SK-N-MC (cell line): Measurements from ENCODE around the gene PPP1R3G.

Experiments used
- DNase-seq: peaks from one replicate; pipeline ENCODE4 v3.0.0-alpha.2; 2011; ENCODE audit warnings: low read depth, low spot score
- H3K27ac ChIP-seq: fragments of 200-600 bp; sonication (generic); 2 replicates; pipeline ENCODE4 v1.5.1; 2016; ENCODE audit warnings: mixed run types
- H3K36me3 ChIP-seq: fragments of 200-600 bp; sonication (generic); 2 replicates; pipeline ENCODE4 v1.6.1; 2017; ENCODE audit warnings: antibody characterized with exemption, low read length, mixed read lengths; ENCODE audit not compliant: insufficient read depth
- H3K4me3 ChIP-seq: fragments of 200-600 bp; sonication (generic); 2 replicates; pipeline ENCODE4 v1.5.1; 2016
- H3K9ac ChIP-seq: fragments of 200-600 bp; sonication (generic); 2 replicates; pipeline ENCODE4 v1.8.0; 2017; ENCODE audit warnings: mixed run types, mixed read lengths; ENCODE audit not compliant: insufficient read length
- H3K9me3 ChIP-seq: fragments of 200-600 bp; sonication (generic); 2 replicates; pipeline ENCODE4 v1.6.1; 2017; ENCODE audit warnings: low read depth, mild to moderate bottlenecking, antibody characterized with exemption, low read length, moderate library complexity, mixed read lengths
- EZH2 ChIP-seq: fragments of 200-600 bp; sonication (generic); IDR thresholded peaks from one replicate; pipeline ENCODE4 v1.6.1; 2017; ENCODE audit warnings: antibody characterized with exemption
- FOXP2 ChIP-seq: optimal IDR thresholded peaks from 2 replicates; pipeline ENCODE3; 2011; ENCODE audit warnings: mild to moderate bottlenecking, moderate library complexity; ENCODE audit not compliant: insufficient read depth; ENCODE audit errors: extremely low read length, control extremely low read depth
- POLR2AphosphoS5 ChIP-seq: IDR thresholded peaks from 2 replicates; pipeline ENCODE4 v1.6.1; 2012; ENCODE audit warnings: mild to moderate bottlenecking, low read depth, low read length, borderline replicate concordance

The PPP1R3G gene

GRCh38 chr6:5063617-5064016 lies 21.5 kb upstream of the PPP1R3G start:
- no peak for TF ChIP-seq FOXP2

GRCh38 chr6:5066456-5067093 lies 18.6 kb upstream of the PPP1R3G start:
- Histone ChIP-seq H3K9me3 (no peaks in the 10 kb centered on the region), H3K36me3 (no peaks in the 10 kb centered on the region), H3K9ac (no peak overlapping the region), H3K4me3 (no peak overlapping the region), H3K27ac (no peak overlapping the region)
- DNase-seq, result no peak
- TF ChIP-seq EZH2, result no peak
- no peak for TF ChIP-seq POLR2AphosphoS5
- TF ChIP-seq FOXP2, result no peak

More at GRCh38 chr6:5063617-5064016, 21.5 kb upstream of the PPP1R3G start:
- no peaks in the 10 kb centered on the region for H3K9me3 ChIP-seq
- H3K4me3 ChIP-seq, result no peak overlapping the region
- H3K36me3 ChIP-seq, result no peaks in the 10 kb centered on the region
- no peak for DNase-seq
- H3K27ac ChIP-seq, result no peak overlapping the region
- no peak overlapping the region for H3K9ac ChIP-seq

- H3K9ac ChIP-seq, result no peak overlapping the region
- no peak overlapping the region for H3K27ac ChIP-seq
- TF ChIP-seq POLR2AphosphoS5 (no peak), FOXP2 (no peak), EZH2 (no peak)
- no peaks in the 10 kb centered on the region for H3K9me3 ChIP-seq
- no peak for DNase-seq
- H3K36me3 ChIP-seq, result no peaks in the 10 kb centered on the region
- H3K4me3 ChIP-seq, result no peak overlapping the region
Measured at GRCh38 chr6:5067305-5067704, 17.8 kb upstream of the PPP1R3G start.

GRCh38 chr6:5068153-5068751 lies 16.9 kb upstream of the PPP1R3G start:
- no peak for DNase-seq
- H3K4me3 ChIP-seq, result no peak overlapping the region
- no peaks in the 10 kb centered on the region for H3K9me3 ChIP-seq
- no peak overlapping the region for H3K27ac ChIP-seq
- H3K9ac ChIP-seq, result no peak overlapping the region
- H3K36me3 ChIP-seq, result no peaks in the 10 kb centered on the region
- TF ChIP-seq EZH2 (no peak), FOXP2 (no peak), POLR2AphosphoS5 (no peak)

- Histone ChIP-seq H3K27ac (no peak overlapping the region), H3K9ac (no peak overlapping the region), H3K36me3 (no peaks in the 10 kb centered on the region), H3K4me3 (no peak overlapping the region), H3K9me3 (no peaks in the 10 kb centered on the region)
- no peak for TF ChIP-seq FOXP2
- TF ChIP-seq EZH2, result no peak
- TF ChIP-seq POLR2AphosphoS5, result no peak
- no peak for DNase-seq
Measured at GRCh38 chr6:5071216-5071615, 13.9 kb upstream of the PPP1R3G start.

- no peaks in the 10 kb centered on the region for H3K36me3 ChIP-seq
- H3K9me3 ChIP-seq, result no peaks in the 10 kb centered on the region
- DNase-seq, result no peak
- no peak overlapping the region for H3K27ac ChIP-seq
- H3K4me3 ChIP-seq, result no peak overlapping the region
- TF ChIP-seq EZH2 (no peak), POLR2AphosphoS5 (no peak), FOXP2 (no peak)
- H3K9ac ChIP-seq, result no peak overlapping the region
Measured at GRCh38 chr6:5072440-5072839, 12.7 kb upstream of the PPP1R3G start.

GRCh38 chr6:5073992-5074391 lies 11.1 kb upstream of the PPP1R3G start:
- DNase-seq, result no peak
- no peak for TF ChIP-seq EZH2
- TF ChIP-seq POLR2AphosphoS5, result no peak
- no peak for TF ChIP-seq FOXP2
- Histone ChIP-seq H3K27ac (no peak overlapping the region), H3K9me3 (no peaks in the 10 kb centered on the region), H3K36me3 (no peaks in the 10 kb centered on the region), H3K9ac (no peak overlapping the region), H3K4me3 (no peak overlapping the region)

GRCh38 chr6:5076931-5077330 lies 8.2 kb upstream of the PPP1R3G start:
- no peak overlapping the region for H3K27ac ChIP-seq
- no peak for DNase-seq
- H3K4me3 ChIP-seq, result no peak overlapping the region
- no peak for TF ChIP-seq FOXP2
- no peak for TF ChIP-seq EZH2
- TF ChIP-seq POLR2AphosphoS5, result no peak
- no peaks in the 10 kb centered on the region for H3K36me3 ChIP-seq
- no peak overlapping the region for H3K9ac ChIP-seq
- H3K9me3 ChIP-seq, result no peaks in the 10 kb centered on the region

- no peak for TF ChIP-seq FOXP2
- no peak for TF ChIP-seq POLR2AphosphoS5
- no peak for TF ChIP-seq EZH2
- Histone ChIP-seq H3K27ac (no peak overlapping the region), H3K4me3 (no peak overlapping the region), H3K9ac (no peak overlapping the region), H3K9me3 (no peaks in the 10 kb centered on the region), H3K36me3 (no peaks in the 10 kb centered on the region)
- no peak for DNase-seq
Measured at GRCh38 chr6:5078121-5078669, 6.9 kb upstream of the PPP1R3G start.

- H3K27ac ChIP-seq, result no peak overlapping the region
- no peak for DNase-seq
- no peak for TF ChIP-seq EZH2
- TF ChIP-seq FOXP2, result no peak
- TF ChIP-seq POLR2AphosphoS5, result no peak
- no peaks in the 10 kb centered on the region for H3K9me3 ChIP-seq
- no peak overlapping the region for H3K9ac ChIP-seq
- no peak overlapping the region for H3K4me3 ChIP-seq
- no peaks in the 10 kb centered on the region for H3K36me3 ChIP-seq
Measured at GRCh38 chr6:5079692-5080091, 5.4 kb upstream of the PPP1R3G start.
